ENCODE results near the gene EZH1. TPM values are rescaled to one million over a fixed set of nuclear protein-coding genes. Genes with fewer than 3 reads are reported as not detected.

Gene EZH1
- total and polyA plus RNA-seq, 7 donors: 5.3 to 68.1 (median 41.5) TPM

DNA sequence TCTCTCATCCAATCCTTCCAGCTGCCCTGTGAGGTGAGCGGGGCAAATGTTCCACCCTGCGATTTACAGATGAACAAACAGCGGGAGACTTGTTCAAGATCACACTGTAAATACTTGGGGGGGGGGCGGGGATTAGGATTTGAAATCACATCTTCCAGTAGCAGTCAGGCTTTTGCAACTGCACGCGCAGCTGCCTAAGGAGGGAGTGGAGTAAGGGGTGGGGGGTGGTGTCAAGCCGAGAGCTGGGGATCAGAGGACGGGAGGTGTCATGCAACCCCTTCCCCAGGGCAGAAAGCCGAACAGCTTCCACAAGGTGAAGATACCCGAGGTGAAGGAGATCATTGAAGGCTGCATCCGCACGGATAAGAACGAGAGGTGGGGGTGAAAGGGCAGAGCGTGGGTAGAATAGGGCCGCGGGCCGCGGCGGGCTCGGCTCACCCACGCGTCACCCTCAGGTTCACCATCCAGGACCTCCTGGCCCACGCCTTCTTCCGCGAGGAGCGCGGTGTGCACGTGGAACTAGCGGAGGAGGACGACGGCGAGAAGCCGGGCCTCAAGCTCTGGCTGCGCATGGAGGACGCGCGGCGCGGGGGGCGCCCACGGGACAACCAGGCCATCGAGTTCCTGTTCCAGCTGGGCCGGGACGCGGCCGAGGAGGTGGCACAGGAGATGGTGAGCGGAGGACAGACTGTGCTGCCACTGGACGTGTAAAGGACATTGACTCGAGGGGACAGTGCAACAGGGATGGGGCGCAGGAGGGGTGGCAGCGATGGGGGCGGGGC, 40.2 kb upstream of the EZH1 start:
- no peaks in the 10 kb centered on the region for H3K36me3 ChIP-seq
- no peak overlapping the region for H3K27ac ChIP-seq
- peaks cover 0 to 26% (median 20%) of the 10 kb centered on the region in 4 donors for H3K4me1 ChIP-seq
- WGBS, 2 donors: 39 to 81% methylated on average over 52 of the region's 52 CpGs
- H3K27me3 ChIP-seq: peaks cover 41 to 89% (median 75%) of the 10 kb centered on the region in 3 donors
- H3K4me3 ChIP-seq: no peak overlapping the region
- intact Hi-C loops (cut with DNase I): no loop called here
- no peaks in the 10 kb centered on the region for H3K9me3 ChIP-seq
- DNase-seq: no peak
- no peak for TF ChIP-seq POLR2A (IDR thresholded peaks at IDR 0.05)
- TF ChIP-seq POLR2AphosphoS5 (IDR thresholded peaks at IDR 0.05): no peak

DNA sequence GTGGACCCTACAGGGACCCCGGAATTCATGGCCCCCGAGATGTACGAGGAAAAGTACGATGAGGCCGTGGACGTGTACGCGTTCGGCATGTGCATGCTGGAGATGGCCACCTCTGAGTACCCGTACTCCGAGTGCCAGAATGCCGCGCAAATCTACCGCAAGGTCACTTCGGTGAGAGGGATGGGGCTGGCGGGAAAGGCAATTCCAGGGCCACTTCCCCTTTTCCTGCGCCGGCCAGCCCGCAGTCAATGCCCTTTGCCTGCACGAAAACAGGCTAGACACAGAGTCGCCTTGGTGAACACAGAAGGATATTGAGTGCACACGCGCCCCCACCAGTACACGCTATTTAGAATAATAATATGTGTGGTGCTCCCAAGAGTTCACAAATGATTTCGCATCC, 39.6 kb upstream of the EZH1 start:
- Histone ChIP-seq H3K4me1 (peaks cover 0 to 27% (median 22%) of the 10 kb centered on the region in 4 donors), H3K27me3 (peaks cover 41 to 94% (median 76%) of the 10 kb centered on the region in 3 donors), H3K9me3 (no peaks in the 10 kb centered on the region), H3K36me3 (peaks cover 0 to 3% (median 2%) of the 10 kb centered on the region in 4 donors), H3K4me3 (no peak overlapping the region), H3K27ac (no peak overlapping the region)
- DNase-seq: no peak
- intact Hi-C loops (cut with DNase I): no loop called here
- 35 to 81% methylated on average over 25 of the region's 25 CpGs for WGBS, 2 donors
- TF ChIP-seq POLR2AphosphoS5 (IDR thresholded peaks at IDR 0.05) (no peak), EP300 (IDR thresholded peaks at IDR 0.05) (no peak), POLR2A (IDR thresholded peaks at IDR 0.05) (no peak)
- TF ChIP-seq, protein P1, sequence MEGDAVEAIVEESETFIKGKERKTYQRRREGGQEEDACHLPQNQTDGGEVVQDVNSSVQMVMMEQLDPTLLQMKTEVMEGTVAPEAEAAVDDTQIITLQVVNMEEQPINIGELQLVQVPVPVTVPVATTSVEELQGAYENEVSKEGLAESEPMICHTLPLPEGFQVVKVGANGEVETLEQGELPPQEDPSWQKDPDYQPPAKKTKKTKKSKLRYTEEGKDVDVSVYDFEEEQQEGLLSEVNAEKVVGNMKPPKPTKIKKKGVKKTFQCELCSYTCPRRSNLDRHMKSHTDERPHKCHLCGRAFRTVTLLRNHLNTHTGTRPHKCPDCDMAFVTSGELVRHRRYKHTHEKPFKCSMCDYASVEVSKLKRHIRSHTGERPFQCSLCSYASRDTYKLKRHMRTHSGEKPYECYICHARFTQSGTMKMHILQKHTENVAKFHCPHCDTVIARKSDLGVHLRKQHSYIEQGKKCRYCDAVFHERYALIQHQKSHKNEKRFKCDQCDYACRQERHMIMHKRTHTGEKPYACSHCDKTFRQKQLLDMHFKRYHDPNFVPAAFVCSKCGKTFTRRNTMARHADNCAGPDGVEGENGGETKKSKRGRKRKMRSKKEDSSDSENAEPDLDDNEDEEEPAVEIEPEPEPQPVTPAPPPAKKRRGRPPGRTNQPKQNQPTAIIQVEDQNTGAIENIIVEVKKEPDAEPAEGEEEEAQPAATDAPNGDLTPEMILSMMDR (IDR thresholded peaks at IDR 0.05): no peak

DNA sequence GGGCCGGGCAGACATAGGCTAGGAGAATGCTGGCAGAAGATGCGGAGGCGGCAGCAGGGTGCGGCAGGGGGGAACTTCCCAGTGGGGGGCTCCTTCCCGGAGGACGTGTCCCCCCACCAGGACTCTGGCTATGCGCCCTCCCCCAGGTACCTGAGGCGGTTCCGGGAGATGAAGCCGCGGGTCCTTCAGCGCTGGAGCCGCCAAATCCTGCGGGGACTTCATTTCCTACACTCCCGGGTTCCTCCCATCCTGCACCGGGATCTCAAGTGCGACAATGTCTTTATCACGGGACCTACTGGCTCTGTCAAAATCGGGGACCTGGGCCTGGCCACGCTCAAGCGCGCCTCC, 38.9 kb upstream of the EZH1 start:
- peaks cover 41 to 92% (median 76%) of the 10 kb centered on the region in 3 donors for H3K27me3 ChIP-seq
- no peak for TF ChIP-seq EP300 (IDR thresholded peaks at IDR 0.05)
- TF ChIP-seq POLR2AphosphoS5 (IDR thresholded peaks at IDR 0.05): no peak
- no peak for TF ChIP-seq POLR2A (IDR thresholded peaks at IDR 0.05)
- TF ChIP-seq, protein P1 (IDR thresholded peaks at IDR 0.05): no peak
- H3K4me3 ChIP-seq: no peak overlapping the region
- H3K4me1 ChIP-seq: peaks cover 0 to 27% (median 22%) of the 10 kb centered on the region in 4 donors
- H3K27ac ChIP-seq: no peak overlapping the region
- intact Hi-C loops (cut with DNase I): no loop called here
- peaks cover 6 to 9% (median 8%) of the 10 kb centered on the region in 4 donors for H3K36me3 ChIP-seq
- H3K9me3 ChIP-seq: no peaks in the 10 kb centered on the region
- 36 to 80% methylated on average over 22 of the region's 22 CpGs for WGBS, 2 donors
- DNase-seq: no peak

DNA sequence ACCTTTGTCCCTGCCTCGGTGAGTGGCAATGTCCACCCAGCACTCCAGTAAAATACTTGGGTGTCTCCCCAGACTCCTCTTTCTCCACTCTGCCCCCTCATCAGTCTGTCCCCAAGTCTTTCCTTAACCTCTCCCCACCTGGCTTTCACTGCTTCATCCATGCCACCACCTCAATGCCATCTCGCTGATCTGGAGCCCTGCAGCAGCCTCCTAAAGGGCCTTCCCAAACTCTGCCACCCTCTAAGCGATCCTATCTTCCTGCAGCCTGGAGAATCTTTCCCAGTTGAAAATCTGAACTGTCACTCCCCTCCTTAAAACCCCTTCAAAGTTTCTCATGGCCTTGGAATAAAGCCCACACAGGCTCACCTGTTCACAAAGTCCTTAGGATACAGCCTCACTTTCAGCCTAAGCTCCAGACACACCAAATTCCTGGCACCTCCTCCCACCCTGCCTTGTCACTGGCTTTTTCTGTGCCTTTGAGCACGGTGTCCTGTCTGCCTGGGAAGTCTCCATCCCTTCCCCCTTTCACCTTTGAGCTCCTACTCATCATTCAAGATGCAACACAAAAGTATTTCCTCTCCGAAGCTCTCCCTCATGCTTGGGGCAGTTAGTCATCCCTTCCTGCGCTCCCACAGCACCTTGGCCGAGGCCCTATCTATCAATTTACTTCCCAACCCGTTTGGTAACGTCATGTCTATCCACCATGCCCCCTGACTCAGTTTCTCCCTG, 38.4 kb upstream of the EZH1 start:
- Histone ChIP-seq H3K4me3 (no peak overlapping the region), H3K36me3 (peaks cover 9 to 15% (median 13%) of the 10 kb centered on the region in 4 donors), H3K4me1 (peaks cover 0 to 27% (median 22%) of the 10 kb centered on the region in 4 donors), H3K27ac (no peak overlapping the region), H3K27me3 (peaks cover 41 to 87% (median 76%) of the 10 kb centered on the region in 3 donors), H3K9me3 (no peaks in the 10 kb centered on the region)
- intact Hi-C loops (cut with DNase I): no loop called here
- WGBS, 2 donors: 32 to 51% methylated on average over 9 of the region's 9 CpGs
- no peak for DNase-seq
- TF ChIP-seq EP300 (IDR thresholded peaks at IDR 0.05) (no peak), POLR2A (IDR thresholded peaks at IDR 0.05) (no peak), POLR2AphosphoS5 (IDR thresholded peaks at IDR 0.05) (no peak)
- TF ChIP-seq, protein P1 (IDR thresholded peaks at IDR 0.05): no peak

Measured in sigmoid colon (tissue), 7 donors.